Measurements from ENCODE around the gene NCS1.

NCS1 gene

GRCh38 chr9:130142641-130143040 is 29.6 kb upstream of the NCS1 start:
- Histone ChIP-seq H3K4me3 (ENCODE audit: low read length) (no peak overlapping the region), H3K27me3 (ENCODE audit: control insufficient read depth, low read length) (peaks cover 5% of the 10 kb centered on the region; the same call in 1 of the 2 replicates), H3K9me2 (replicated peaks; ENCODE audit: control insufficient read depth, low read length) (no peaks in the 10 kb centered on the region), H3K4me2 (ENCODE audit: low read length) (no peak overlapping the region), H3K79me2 (ENCODE audit: control insufficient read depth, low read length) (no peaks in the 10 kb centered on the region), H3K27ac (ENCODE audit: low read depth, low read length) (no peak overlapping the region), H3F3A (ENCODE audit: control insufficient read depth, insufficient read depth) (no peaks in the 10 kb centered on the region), H3K9me3 (ENCODE audit: control insufficient read depth, insufficient read depth, low read length) (no peaks in the 10 kb centered on the region), H3K4me1 (ENCODE audit: control insufficient read depth, low read length) (peaks cover 36% of the 10 kb centered on the region), H4K20me1 (ENCODE audit: control insufficient read depth, insufficient read depth, low read depth, low read length) (no peaks in the 10 kb centered on the region), H3K36me3 (ENCODE audit: control insufficient read depth, low read length) (no peaks in the 10 kb centered on the region)
- no peak for TF ChIP-seq EZH2phosphoT487 (IDR thresholded peaks at IDR 0.05; ENCODE audit: borderline replicate concordance, low read length)
- no peak for TF ChIP-seq CTCF (IDR thresholded peaks at IDR 0.05; ENCODE audit: low read depth, low read length, poor library complexity, severe bottlenecking)

- Histone ChIP-seq H3F3A (ENCODE audit: control insufficient read depth, insufficient read depth) (no peaks in the 10 kb centered on the region), H3K9me3 (ENCODE audit: control insufficient read depth, insufficient read depth, low read length) (no peaks in the 10 kb centered on the region), H3K79me2 (ENCODE audit: control insufficient read depth, low read length) (no peaks in the 10 kb centered on the region), H3K27ac (ENCODE audit: low read depth, low read length) (no peak overlapping the region), H4K20me1 (ENCODE audit: control insufficient read depth, insufficient read depth, low read depth, low read length) (no peaks in the 10 kb centered on the region), H3K4me2 (ENCODE audit: low read length) (no peak overlapping the region), H3K27me3 (ENCODE audit: control insufficient read depth, low read length) (peaks cover 5% of the 10 kb centered on the region; the same call in 1 of the 2 replicates), H3K4me1 (ENCODE audit: control insufficient read depth, low read length) (peaks cover 29% of the 10 kb centered on the region), H3K36me3 (ENCODE audit: control insufficient read depth, low read length) (no peaks in the 10 kb centered on the region), H3K9me2 (replicated peaks; ENCODE audit: control insufficient read depth, low read length) (no peaks in the 10 kb centered on the region), H3K4me3 (ENCODE audit: low read length) (no peak overlapping the region)
- TF ChIP-seq CTCF (IDR thresholded peaks at IDR 0.05; ENCODE audit: low read depth, low read length, poor library complexity, severe bottlenecking) (no peak), EZH2phosphoT487 (IDR thresholded peaks at IDR 0.05; ENCODE audit: borderline replicate concordance, low read length) (no peak)
Measured at GRCh38 chr9:130143279-130143893, 28.8 kb upstream of the NCS1 start.

GRCh38 chr9:130143958-130144366 is 28.2 kb upstream of the NCS1 start:
- Histone ChIP-seq H3K36me3 (ENCODE audit: control insufficient read depth, low read length) (no peaks in the 10 kb centered on the region), H3K27me3 (ENCODE audit: control insufficient read depth, low read length) (peaks cover 5% of the 10 kb centered on the region; the same call in 1 of the 2 replicates), H3K27ac (ENCODE audit: low read depth, low read length) (no peak overlapping the region), H4K20me1 (ENCODE audit: control insufficient read depth, insufficient read depth, low read depth, low read length) (no peaks in the 10 kb centered on the region), H3K4me3 (ENCODE audit: low read length) (no peak overlapping the region), H3K79me2 (ENCODE audit: control insufficient read depth, low read length) (no peaks in the 10 kb centered on the region), H3K4me1 (ENCODE audit: control insufficient read depth, low read length) (peaks cover 23% of the 10 kb centered on the region), H3K4me2 (ENCODE audit: low read length) (no peak overlapping the region), H3K9me2 (replicated peaks; ENCODE audit: control insufficient read depth, low read length) (no peaks in the 10 kb centered on the region), H3F3A (ENCODE audit: control insufficient read depth, insufficient read depth) (no peaks in the 10 kb centered on the region), H3K9me3 (ENCODE audit: control insufficient read depth, insufficient read depth, low read length) (no peaks in the 10 kb centered on the region)
- no peak for TF ChIP-seq CTCF (IDR thresholded peaks at IDR 0.05; ENCODE audit: low read depth, low read length, poor library complexity, severe bottlenecking)

Measured in DOHH2 (cell line).